DOHH2 (cell line): ENCODE results near the gene BTBD16.

Source experiments
- H3F3A ChIP-seq: fragments of 200-600 bp; sonication (generic), shearing (Covaris generic); 2 replicates; pipeline ENCODE4 v1.6.0; 2016; ENCODE audit warnings: antibody characterized with exemption, mild to moderate bottlenecking; ENCODE audit not compliant: control insufficient read depth, insufficient read depth
- H3K27ac ChIP-seq: fragments of 200-600 bp; sonication (generic); 2 replicates; pipeline ENCODE4 v1.5.1; 2014; ENCODE audit warnings: low read depth, mild to moderate bottlenecking, low read length, moderate library complexity
- H3K27me3 ChIP-seq: fragments of 200-600 bp; sonication (generic); 2 replicates; pipeline ENCODE4 v1.6.1; 2014; ENCODE audit warnings: mild to moderate bottlenecking, low read length, mixed read lengths; ENCODE audit not compliant: control insufficient read depth
- H3K36me3 ChIP-seq: fragments of 200-600 bp; sonication (generic); 2 replicates; pipeline ENCODE4 v1.6.1; 2014; ENCODE audit warnings: mild to moderate bottlenecking, low read length, moderate library complexity, mixed read lengths; ENCODE audit not compliant: control insufficient read depth
- H3K4me1 ChIP-seq: fragments of 200-600 bp; sonication (generic); 2 replicates; pipeline ENCODE4 v1.6.1; 2014; ENCODE audit warnings: mild to moderate bottlenecking, low read length, mixed read lengths; ENCODE audit not compliant: control insufficient read depth
- H3K4me2 ChIP-seq: fragments of 200-600 bp; sonication (generic); 2 replicates; pipeline ENCODE4 v1.6.0; 2014; ENCODE audit warnings: mild to moderate bottlenecking, low read length, moderate library complexity
- H3K4me3 ChIP-seq: fragments of 200-600 bp; sonication (generic); 2 replicates; pipeline ENCODE4 v1.5.1; 2014; ENCODE audit warnings: mild to moderate bottlenecking, low read length, mixed read lengths
- H3K79me2 ChIP-seq: fragments of 200-600 bp; sonication (generic); 2 replicates; pipeline ENCODE4 v1.6.1; 2014; ENCODE audit warnings: mild to moderate bottlenecking, low read length, mixed read lengths; ENCODE audit not compliant: control insufficient read depth
- H3K9me2 ChIP-seq: fragments of 200-600 bp; sonication (generic); replicated peaks from 2 replicates; pipeline ENCODE4 v1.6.1; 2014; ENCODE audit warnings: mild to moderate bottlenecking, low read length, mixed read lengths; ENCODE audit not compliant: control insufficient read depth
- H3K9me3 ChIP-seq: fragments of 200-600 bp; sonication (generic); 2 replicates; pipeline ENCODE4 v1.6.1; 2014; ENCODE audit warnings: antibody characterized with exemption, low read length, mixed read lengths; ENCODE audit not compliant: control insufficient read depth, insufficient read depth
- H4K20me1 ChIP-seq: fragments of 200-600 bp; sonication (generic); 2 replicates; pipeline ENCODE4 v1.6.0; 2014; ENCODE audit warnings: low read depth, mild to moderate bottlenecking, antibody characterized with exemption, low read length, moderate library complexity; ENCODE audit not compliant: control insufficient read depth, insufficient read depth
- CTCF ChIP-seq: fragments of 200-600 bp; sonication (generic); IDR thresholded peaks from one replicate; pipeline ENCODE4 v1.5.1; 2014; ENCODE audit warnings: antibody characterized with exemption, mild to moderate bottlenecking, low read depth, low read length; ENCODE audit not compliant: poor library complexity, severe bottlenecking
- EZH2phosphoT487 ChIP-seq: fragments of 200-600 bp; sonication (generic); IDR thresholded peaks from 2 replicates; pipeline ENCODE4 v1.6.1; 2017; ENCODE audit warnings: borderline replicate concordance, mild to moderate bottlenecking, antibody characterized with exemption, low read length, moderate library complexity, mixed read lengths

The BTBD16 gene

GRCh38 chr10:122359621-122360020, 88.5 kb downstream of the BTBD16 start:
- no peak overlapping the region for H3K4me3 ChIP-seq
- TF ChIP-seq CTCF (no peak), EZH2phosphoT487 (no peak)
- peaks cover 28% of the 10 kb centered on the region for H3K27me3 ChIP-seq
- no peaks in the 10 kb centered on the region for H3F3A ChIP-seq
- no peaks in the 10 kb centered on the region for H3K9me2 ChIP-seq
- no peaks in the 10 kb centered on the region for H3K4me1 ChIP-seq
- no peaks in the 10 kb centered on the region for H4K20me1 ChIP-seq
- H3K79me2 ChIP-seq: no peaks in the 10 kb centered on the region
- H3K9me3 ChIP-seq: no peaks in the 10 kb centered on the region
- no peaks in the 10 kb centered on the region for H3K36me3 ChIP-seq
- H3K27ac ChIP-seq: no peak overlapping the region
- H3K4me2 ChIP-seq: no peak overlapping the region

DNA sequence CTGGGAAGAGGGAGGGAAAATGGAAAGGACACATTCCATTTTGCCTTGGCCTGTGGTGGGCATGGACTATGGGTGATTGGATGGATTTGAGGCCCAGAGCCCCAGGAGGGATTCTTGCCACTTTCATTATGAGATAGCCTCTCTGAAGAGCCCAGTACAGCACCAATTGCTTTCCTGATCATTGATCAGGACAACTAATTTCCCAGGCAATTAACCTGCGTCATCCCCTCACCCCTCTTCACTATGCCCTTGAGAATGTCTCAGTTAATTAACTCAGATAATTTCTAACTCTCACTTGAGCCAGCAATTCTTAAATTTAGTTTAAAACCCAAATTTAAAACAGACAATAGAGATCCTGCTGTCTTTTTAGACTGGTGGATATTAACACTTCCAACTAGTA, 90.0 kb downstream of the BTBD16 start:
- Histone ChIP-seq H3K9me2 (no peaks in the 10 kb centered on the region), H3K4me3 (no peak overlapping the region), H3K36me3 (no peaks in the 10 kb centered on the region), H3K27me3 (peaks cover 36% of the 10 kb centered on the region), H3K9me3 (no peaks in the 10 kb centered on the region), H3K27ac (no peak overlapping the region), H4K20me1 (no peaks in the 10 kb centered on the region), H3K4me2 (no peak overlapping the region), H3K79me2 (no peaks in the 10 kb centered on the region), H3F3A (no peaks in the 10 kb centered on the region), H3K4me1 (no peaks in the 10 kb centered on the region)
- TF ChIP-seq CTCF: no peak
- TF ChIP-seq EZH2phosphoT487: no peak

GRCh38 chr10:122362031-122362592, 91.0 kb downstream of the BTBD16 start:
- peaks cover 41% of the 10 kb centered on the region for H3K27me3 ChIP-seq
- H3F3A ChIP-seq: no peaks in the 10 kb centered on the region
- no peaks in the 10 kb centered on the region for H3K4me1 ChIP-seq
- no peak overlapping the region for H3K27ac ChIP-seq
- TF ChIP-seq CTCF (no peak), EZH2phosphoT487 (no peak)
- H3K9me2 ChIP-seq: no peaks in the 10 kb centered on the region
- no peak overlapping the region for H3K4me3 ChIP-seq
- H3K36me3 ChIP-seq: no peaks in the 10 kb centered on the region
- no peaks in the 10 kb centered on the region for H3K79me2 ChIP-seq
- H3K9me3 ChIP-seq: no peaks in the 10 kb centered on the region
- H4K20me1 ChIP-seq: no peaks in the 10 kb centered on the region
- H3K4me2 ChIP-seq: no peak overlapping the region

DNA sequence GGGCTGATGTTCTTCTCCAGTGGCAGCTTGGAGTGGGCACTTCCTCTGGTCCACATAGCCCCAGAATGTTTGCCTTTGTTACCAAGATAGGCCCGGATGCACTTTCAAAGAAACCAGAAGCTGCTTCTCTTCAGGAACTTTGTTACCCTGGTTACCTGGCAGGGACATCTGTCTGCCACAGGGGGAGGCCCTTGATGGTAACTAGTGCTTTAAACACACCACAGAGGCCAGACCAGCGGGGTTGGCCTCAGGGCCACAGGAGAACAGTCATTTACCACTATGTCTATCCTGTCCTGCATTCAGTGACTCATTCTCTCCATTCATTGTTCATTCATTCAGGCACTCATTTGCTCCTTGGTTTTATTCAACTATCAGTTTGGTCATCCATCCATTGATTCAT, 91.5 kb downstream of the BTBD16 start:
- H3K4me1 ChIP-seq: no peaks in the 10 kb centered on the region
- H3K9me3 ChIP-seq: no peaks in the 10 kb centered on the region
- no peaks in the 10 kb centered on the region for H3K36me3 ChIP-seq
- H4K20me1 ChIP-seq: no peaks in the 10 kb centered on the region
- no peaks in the 10 kb centered on the region for H3F3A ChIP-seq
- H3K27ac ChIP-seq: no peak overlapping the region
- H3K4me3 ChIP-seq: no peak overlapping the region
- H3K9me2 ChIP-seq: no peaks in the 10 kb centered on the region
- peaks cover 47% of the 10 kb centered on the region for H3K27me3 ChIP-seq
- no peaks in the 10 kb centered on the region for H3K79me2 ChIP-seq
- TF ChIP-seq EZH2phosphoT487 (no peak), CTCF (no peak)
- no peak overlapping the region for H3K4me2 ChIP-seq
